ENCODE results near the gene SPATA3. TPM values are rescaled to one million over a fixed set of nuclear protein-coding genes. Genes with fewer than 3 reads are reported as not detected.

SPATA3 gene
- total and polyA plus RNA-seq, 2 experiments from 2014 or later, result not detected

GRCh38 chr2:230961091-230961491, 34.8 kb upstream of the SPATA3 start:
- no peak overlapping the region for H3K4me3 ChIP-seq
- Mint-ChIP-seq H3K36me3 (ENCODE audit: low read depth) (no peaks in the 10 kb centered on the region), H3K27ac (no peak overlapping the region)

More at GRCh38 chr2:230961091-230961491, 34.8 kb upstream of the SPATA3 start:
- Histone ChIP-seq H4K20me1 (replicated peaks; ENCODE audit: insufficient read depth) (no peaks in the 10 kb centered on the region), H3K27me3 (ENCODE audit: insufficient read depth) (peaks cover 20% of the 10 kb centered on the region), H3F3A (replicated peaks; ENCODE audit: low read depth) (no peaks in the 10 kb centered on the region), H3K9me2 (ENCODE audit: insufficient read depth) (no peaks in the 10 kb centered on the region), H3K27ac (ENCODE audit: low read depth) (no peak overlapping the region), H3K79me2 (replicated peaks; ENCODE audit: insufficient read depth) (no peaks in the 10 kb centered on the region), H2AFZ (no peak overlapping the region), H3K4me1 (ENCODE audit: insufficient read depth) (no peaks in the 10 kb centered on the region), H3K4me2 (no peak overlapping the region), H3K36me3 (ENCODE audit: insufficient read depth) (no peaks in the 10 kb centered on the region)
- DNase-seq (ENCODE audit: low spot score) (no peak), ATAC-seq (no peak)
- peaks cover 10% of the 10 kb centered on the region for H3K4me1 Mint-ChIP-seq
- H3K9me3 Mint-ChIP-seq, result peaks cover 6% of the 10 kb centered on the region; the same call in 2 of the 3 replicates
- H3K27me3 Mint-ChIP-seq (ENCODE audit: insufficient read depth, low read depth, poor library complexity), result peaks cover 17% of the 10 kb centered on the region
- no peak overlapping the region for H3K4me3 Mint-ChIP-seq
- TF ChIP-seq REST (IDR thresholded peaks at IDR 0.05; ENCODE audit: unreplicated experiment) (no peak), ZNF462 (CRISPR knock-in tag; IDR thresholded peaks at IDR 0.05) (no peak), CREB1 (CRISPR knock-in tag; IDR thresholded peaks at IDR 0.05; ENCODE audit: low read depth) (no peak), ZNF331 (CRISPR knock-in tag; IDR thresholded peaks at IDR 0.05; ENCODE audit: low read depth) (no peak), STAT1 (IDR thresholded peaks at IDR 0.05; ENCODE audit: unreplicated experiment) (no peak), EZH2 (IDR thresholded peaks at IDR 0.05; ENCODE audit: low read depth, unreplicated experiment) (no peak)
